B cell (primary cell): ENCODE measurements around the gene NEAT1. TPM values are rescaled to one million over a fixed set of nuclear protein-coding genes. Genes with fewer than 3 reads are reported as not detected.

Experiments used
- ATAC-seq: fragments of 200-7000 bp; cut with Tn5 transposase; one replicate; pipeline ENCODE4 v1.10.0; 2021; ENCODE audit warnings: low read depth, mild to moderate bottlenecking, moderate number of reproducible peaks, moderate library complexity
- CTCF ChIA-PET: fragments of 350-600 bp; sonication (Branson Sonifier 250); formaldehyde crosslinking; loops from one replicate; lab custom pipeline; 2021; ENCODE audit warnings: antibody characterized with exemption, inconsistent platforms; lab: Charles Lee
- POLR2A ChIA-PET: fragments of 350-600 bp; sonication (Branson Sonifier 250); formaldehyde crosslinking; loops from one replicate; lab custom pipeline; 2021; ENCODE audit warnings: antibody characterized with exemption; lab: Charles Lee
- DNase-seq: peaks from one replicate; pipeline ENCODE4 v3.0.0; 2013
- H2AFZ ChIP-seq: 2 replicates; pipeline ENCODE4 v1.6.1; 2012; ENCODE audit warnings: mild to moderate bottlenecking, low read depth, low read length; ENCODE audit not compliant: insufficient read depth, poor library complexity, severe bottlenecking
- H3K27ac ChIP-seq, 2 donors: 1 replicate in 1 of 2; 2 replicates in 1 of 2; pipeline ENCODE4 v1.5.1; 2012 to 2013; ENCODE audit warnings: low read length in 2 of 2, mild to moderate bottlenecking in 2 of 2, moderate library complexity in 1 of 2
- H3K27me3 ChIP-seq, 4 experiments: fragments of 200-600 bp in 1 of 4; sonication (generic) in 1 of 4; replicated peaks in 1 of 4; 1 replicate in 2 of 4; 2 replicates in 2 of 4; pipeline versions ENCODE4 v1.6.1 to v1.7.0; 2013 to 2016; ENCODE audit warnings: low read length in 3 of 4, mild to moderate bottlenecking in 2 of 4, mixed read lengths in 1 of 4, moderate library complexity in 1 of 4; ENCODE audit not compliant: insufficient read depth in 4 of 4, control insufficient read depth in 3 of 4; ENCODE audit errors: control extremely low read depth in 1 of 4
- H3K36me3 ChIP-seq, 2 experiments: replicated peaks in 1 of 2; 1 replicate in 1 of 2; 2 replicates in 1 of 2; pipeline versions ENCODE4 v1.6.1 to v1.7.1; 2013; ENCODE audit warnings: low read length in 1 of 2; ENCODE audit not compliant: insufficient read depth in 2 of 2, control insufficient read depth in 1 of 2; ENCODE audit errors: control extremely low read depth in 1 of 2, extremely low read depth in 1 of 2
- H3K4me1 ChIP-seq, 2 donors: fragments of 200-600 bp in 1 of 2; sonication (generic) in 1 of 2; 1 replicate in 1 of 2; 2 replicates in 1 of 2; pipeline versions ENCODE4 v1.5.1 to v1.6.1; 2013 to 2017; ENCODE audit warnings: low read length in 2 of 2; ENCODE audit not compliant: control insufficient read depth in 2 of 2, insufficient read depth in 2 of 2
- H3K4me2 ChIP-seq: replicated peaks from 2 replicates; pipeline ENCODE3; 2012; ENCODE audit warnings: mild to moderate bottlenecking, low read depth, low read length; ENCODE audit not compliant: poor library complexity, severe bottlenecking
- H3K4me3 ChIP-seq, 5 experiments: fragments of 200-600 bp in 1 of 5; sonication (generic) in 1 of 5; 1 replicate in 3 of 5; 2 replicates in 2 of 5; pipeline versions ENCODE4 v1.5.1 to v1.7.0; 2011 to 2016; ENCODE audit warnings: low read length in 4 of 5, mild to moderate bottlenecking in 4 of 5, low read depth in 2 of 5, control low read depth in 1 of 5, moderate library complexity in 1 of 5; ENCODE audit not compliant: insufficient read depth in 1 of 5; ENCODE audit errors: control extremely low read depth in 1 of 5, extremely low read depth in 1 of 5
- H3K79me2 ChIP-seq: fragments of 200-600 bp; sonication (generic); one replicate; pipeline ENCODE4 v1.6.0; 2016; ENCODE audit warnings: low read length; ENCODE audit not compliant: control insufficient read depth, insufficient read depth
- H3K9ac ChIP-seq: fragments of 200-600 bp; sonication (generic); 2 replicates; pipeline ENCODE4 v1.6.1; 2017; ENCODE audit warnings: mild to moderate bottlenecking, low read length, moderate library complexity
- H3K9me3 ChIP-seq, 3 donors: one replicate each; pipeline versions ENCODE4 v1.6.1 to v1.7.1; 2013; ENCODE audit warnings: low read length in 2 of 3; ENCODE audit not compliant: control insufficient read depth in 2 of 3, insufficient read depth in 1 of 3; ENCODE audit errors: control extremely low read depth in 1 of 3
- H4K20me1 ChIP-seq: 2 replicates; pipeline ENCODE4 v1.6.0; 2012; ENCODE audit warnings: mild to moderate bottlenecking, low read length; ENCODE audit not compliant: insufficient read depth, control insufficient read depth, poor library complexity, severe bottlenecking
- H3K27ac Mint-ChIP-seq: one replicate; pipeline ENCODE4 v1.8.0; 2021; ENCODE audit warnings: mixed read lengths
- H3K27me3 Mint-ChIP-seq: one replicate; pipeline ENCODE4 v1.8.0; 2021; ENCODE audit warnings: mixed read lengths
- H3K4me1 Mint-ChIP-seq: one replicate; pipeline ENCODE4 v1.8.0; 2021; ENCODE audit warnings: mixed read lengths
- H3K4me3 Mint-ChIP-seq: one replicate; pipeline ENCODE4 v1.8.0; 2021; ENCODE audit warnings: mixed read lengths
- H3K9me3 Mint-ChIP-seq: one replicate; pipeline ENCODE4 v1.8.0; 2022; ENCODE audit warnings: mixed read lengths; ENCODE audit not compliant: insufficient read depth
- CTCF ChIP-seq: fragments of 200-600 bp; IDR thresholded peaks from one replicate; pipeline ENCODE4 v1.8.0; 2022; ENCODE audit warnings: antibody characterized with exemption, mild to moderate bottlenecking
- EZH2 ChIP-seq: IDR thresholded peaks from 2 replicates; pipeline ENCODE4 v1.6.1; 2012; ENCODE audit warnings: borderline replicate concordance, low read depth, mild to moderate bottlenecking, moderate library complexity, low read length; ENCODE audit not compliant: insufficient read depth, poor library complexity, severe bottlenecking
- WGBS: methylation state at CpG from one replicate; pipeline ENCODE4 v1.1.5; 2013; ENCODE audit warnings: missing lambda C conversion rate; ENCODE audit not compliant: insufficient coverage; 5-methylcytosine and 5-hydroxymethylcytosine counted together
- intact Hi-C: fragments of 100-400 bp; cut with micrococcal nuclease; formaldehyde crosslinking; loops from one replicate; pipeline ENCODE4 v1.10.0; 2022
- polyA plus RNA-seq: library from polyadenylated mRNA; depleted of rRNA; stranded (reverse); fragments of >200 nt; gene quantifications from 2 replicates; pipeline ENCODE4 v1.2.3, GENCODE V29; 2012
- total RNA-seq, 2 donors: library from RNA; stranded (reverse); fragments of 120-200 nt in 1 of 2; gene quantifications; 1 replicate in 1 of 2; 2 replicates in 1 of 2; pipeline versions ENCODE4 v1.2.3 to v1.2.4, GENCODE V29; 2013 to 2022

NEAT1 gene
- total and polyA plus RNA-seq, 2 donors (not counting 1 experiment from before 2014, with no cell fraction given), result 66.7 to 1,642 TPM

- H2AFZ ChIP-seq, result peak overlapping the region; percentile 80
- ATAC-seq (peak; percentile 87), DNase-seq (peak; percentile 90)
- peak overlapping the region; percentile 78 for H3K9ac ChIP-seq
- peaks cover 40% of the 10 kb centered on the region for H3K79me2 ChIP-seq
- ChIA-PET POLR2A (interaction anchor here (0.6 to 13.6 kb wide), 11 partner anchors 8 to 91 kb away, joined by 3 to 366 read pairs (median 6); partner anchors contain the start of genes FRMD8, MALAT1 and NEAT1), CTCF (interaction anchor here (1.4 to 5.4 kb wide), 7 partner anchors 8 to 163 kb away, joined by 3 to 39 read pairs (median 6); partner anchors contain the start of genes CDC42EP2, MALAT1 and SLC25A45)
- H3K27me3 ChIP-seq, result no peaks in the 10 kb centered on the region
- H4K20me1 ChIP-seq, result no peaks in the 10 kb centered on the region
- peak overlapping the region; percentile 88 to 92 for H3K27ac ChIP-seq
- peaks cover 11 to 32% of the 10 kb centered on the region in 2 donors for H3K4me1 ChIP-seq
- H3K4me3 Mint-ChIP-seq, result peak overlapping the region; percentile 96
- no peaks in the 10 kb centered on the region for H3K9me3 Mint-ChIP-seq
- H3K9me3 ChIP-seq, result no peaks in the 10 kb centered on the region
- intact Hi-C loops, result loop anchor here (1.0 kb wide), 3 partner anchors 20 to 115 kb away; no protein-coding TSS in a partner anchor
- peak overlapping the region; percentile 99 for H3K27ac Mint-ChIP-seq
- H3K36me3 ChIP-seq, result no peaks in the 10 kb centered on the region
- under 1% methylated on average over 57 of the region's 60 CpGs for WGBS
- peak overlapping the region; percentile 85 for H3K4me2 ChIP-seq
- H3K4me1 Mint-ChIP-seq, result peaks cover 14% of the 10 kb centered on the region
- TF ChIP-seq CTCF, result no peak
- TF ChIP-seq EZH2, result no peak
- H3K4me3 ChIP-seq, result peak overlapping the region; percentile 61 to 93 (median 83)
- no peaks in the 10 kb centered on the region for H3K27me3 Mint-ChIP-seq
These were observed 54.8 kb downstream of the NEAT1 start for GRCh38 chr11:65477149-65477965.
